ENCODE data around the gene TMEM163.

The TMEM163 gene

GRCh38 chr2:134692499-134692898 is 26.3 kb downstream of the TMEM163 start:
- TF ChIP-seq GATA1 (IDR thresholded peaks at IDR 0.05; ENCODE audit: low read depth, low read length) (no peak), POLR2A (IDR thresholded peaks at IDR 0.05; ENCODE audit: low read length) (no peak)
- DNase-seq, result no peak

- no peak for DNase-seq
- TF ChIP-seq GATA1 (IDR thresholded peaks at IDR 0.05; ENCODE audit: low read depth, low read length) (no peak), POLR2A (IDR thresholded peaks at IDR 0.05; ENCODE audit: low read length) (no peak)
These were observed 28.1 kb downstream of the TMEM163 start for GRCh38 chr2:134690629-134691215.

- TF ChIP-seq GATA1 (IDR thresholded peaks at IDR 0.05; ENCODE audit: low read depth, low read length), result no peak
- TF ChIP-seq POLR2A (IDR thresholded peaks at IDR 0.05; ENCODE audit: low read length), result no peak
- no peak for DNase-seq
These were observed 29.5 kb downstream of the TMEM163 start for GRCh38 chr2:134689315-134689714.

- TF ChIP-seq POLR2A (IDR thresholded peaks at IDR 0.05; ENCODE audit: low read length), result no peak
- no peak for TF ChIP-seq GATA1 (IDR thresholded peaks at IDR 0.05; ENCODE audit: low read depth, low read length)
- DNase-seq, result no peak
These were observed 32.8 kb downstream of the TMEM163 start for GRCh38 chr2:134685967-134686366.

- no peak for TF ChIP-seq POLR2A (IDR thresholded peaks at IDR 0.05; ENCODE audit: low read length)
- no peak for TF ChIP-seq GATA1 (IDR thresholded peaks at IDR 0.05; ENCODE audit: low read depth, low read length)
- DNase-seq, result peak in 1 of 2 experiments; percentile 6
These were observed 35.2 kb downstream of the TMEM163 start for GRCh38 chr2:134683561-134684112.

GRCh38 chr2:134682726-134683125 is 36.1 kb downstream of the TMEM163 start:
- TF ChIP-seq POLR2A (IDR thresholded peaks at IDR 0.05; ENCODE audit: low read length), result no peak
- no peak for TF ChIP-seq GATA1 (IDR thresholded peaks at IDR 0.05; ENCODE audit: low read depth, low read length)
- no peak for DNase-seq

GRCh38 chr2:134681201-134681600 is 37.6 kb downstream of the TMEM163 start:
- DNase-seq, result no peak
- TF ChIP-seq POLR2A (IDR thresholded peaks at IDR 0.05; ENCODE audit: low read length) (no peak), GATA1 (IDR thresholded peaks at IDR 0.05; ENCODE audit: low read depth, low read length) (no peak)

GRCh38 chr2:134679745-134680144 is 39.1 kb downstream of the TMEM163 start:
- DNase-seq, result no peak
- no peak for TF ChIP-seq POLR2A (IDR thresholded peaks at IDR 0.05; ENCODE audit: low read length)
- no peak for TF ChIP-seq GATA1 (IDR thresholded peaks at IDR 0.05; ENCODE audit: low read depth, low read length)

- DNase-seq, result no peak
- TF ChIP-seq GATA1 (IDR thresholded peaks at IDR 0.05; ENCODE audit: low read depth, low read length) (no peak), POLR2A (IDR thresholded peaks at IDR 0.05; ENCODE audit: low read length) (no peak)
These were observed 39.5 kb downstream of the TMEM163 start for GRCh38 chr2:134679294-134679693.

GRCh38 chr2:134677856-134678756 is 40.7 kb downstream of the TMEM163 start:
- no peak for DNase-seq
- TF ChIP-seq POLR2A (IDR thresholded peaks at IDR 0.05; ENCODE audit: low read length) (no peak), GATA1 (IDR thresholded peaks at IDR 0.05; ENCODE audit: low read depth, low read length) (no peak)

- DNase-seq, result no peak
- TF ChIP-seq GATA1 (IDR thresholded peaks at IDR 0.05; ENCODE audit: low read depth, low read length), result no peak
- no peak for TF ChIP-seq POLR2A (IDR thresholded peaks at IDR 0.05; ENCODE audit: low read length)
These were observed 41.8 kb downstream of the TMEM163 start for GRCh38 chr2:134676960-134677359.

- TF ChIP-seq POLR2A (IDR thresholded peaks at IDR 0.05; ENCODE audit: low read length) (no peak), GATA1 (IDR thresholded peaks at IDR 0.05; ENCODE audit: low read depth, low read length) (no peak)
- no peak for DNase-seq
These were observed 43.5 kb downstream of the TMEM163 start for GRCh38 chr2:134675314-134675713.

- TF ChIP-seq POLR2A (IDR thresholded peaks at IDR 0.05; ENCODE audit: low read length) (no peak), GATA1 (IDR thresholded peaks at IDR 0.05; ENCODE audit: low read depth, low read length) (no peak)
- no peak for DNase-seq
These were observed 44.1 kb downstream of the TMEM163 start for GRCh38 chr2:134674687-134675086.

- no peak for TF ChIP-seq GATA1 (IDR thresholded peaks at IDR 0.05; ENCODE audit: low read depth, low read length)
- no peak for TF ChIP-seq POLR2A (IDR thresholded peaks at IDR 0.05; ENCODE audit: low read length)
These were observed 47.3 kb downstream of the TMEM163 start for GRCh38 chr2:134671513-134671912.

More at GRCh38 chr2:134671513-134671912, 47.3 kb downstream of the TMEM163 start:
- DNase-seq, result no peak
